ENCODE data around the gene HSF4.

HSF4 gene

GRCh38 chr16:67213197-67214019 is 48.9 kb downstream of the HSF4 start:
- Histone ChIP-seq H3K4me2 (no peak overlapping the region), H3K27me3 (no peaks in the 10 kb centered on the region), H3K4me3 (no peak overlapping the region), H3K9me3 (no peaks in the 10 kb centered on the region), H3K4me1 (peaks cover 33% of the 10 kb centered on the region), H3K9ac (no peak overlapping the region), H4K20me1 (no peaks in the 10 kb centered on the region), H3K27ac (no peak overlapping the region), H3K36me3 (no peaks in the 10 kb centered on the region)
- TF ChIP-seq Cebpa-rat (IDR thresholded peaks at IDR 0.05): no peak

DNA sequence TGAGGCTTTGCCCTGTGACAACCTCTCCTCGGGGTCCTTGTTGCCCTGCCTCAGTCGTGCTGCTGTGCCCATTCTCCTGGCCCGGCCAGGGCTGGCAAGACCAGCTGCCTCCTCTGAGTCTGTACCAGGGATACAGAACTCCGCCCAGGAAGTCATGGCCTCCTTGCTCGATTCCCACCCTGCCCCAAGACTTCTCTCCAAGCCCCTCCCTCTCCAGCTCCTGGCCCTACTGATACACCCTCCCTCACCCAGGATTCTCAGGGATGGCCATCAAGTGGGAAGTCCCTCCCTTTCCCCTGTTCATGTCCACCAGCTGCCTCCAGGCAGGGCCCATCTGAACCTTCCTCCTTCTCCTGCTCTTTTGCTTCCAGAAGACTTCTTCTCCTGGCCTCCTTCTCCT is 51.2 kb downstream of the HSF4 start:
- H4K20me1 ChIP-seq: no peaks in the 10 kb centered on the region
- no peaks in the 10 kb centered on the region for H3K27me3 ChIP-seq

DNA sequence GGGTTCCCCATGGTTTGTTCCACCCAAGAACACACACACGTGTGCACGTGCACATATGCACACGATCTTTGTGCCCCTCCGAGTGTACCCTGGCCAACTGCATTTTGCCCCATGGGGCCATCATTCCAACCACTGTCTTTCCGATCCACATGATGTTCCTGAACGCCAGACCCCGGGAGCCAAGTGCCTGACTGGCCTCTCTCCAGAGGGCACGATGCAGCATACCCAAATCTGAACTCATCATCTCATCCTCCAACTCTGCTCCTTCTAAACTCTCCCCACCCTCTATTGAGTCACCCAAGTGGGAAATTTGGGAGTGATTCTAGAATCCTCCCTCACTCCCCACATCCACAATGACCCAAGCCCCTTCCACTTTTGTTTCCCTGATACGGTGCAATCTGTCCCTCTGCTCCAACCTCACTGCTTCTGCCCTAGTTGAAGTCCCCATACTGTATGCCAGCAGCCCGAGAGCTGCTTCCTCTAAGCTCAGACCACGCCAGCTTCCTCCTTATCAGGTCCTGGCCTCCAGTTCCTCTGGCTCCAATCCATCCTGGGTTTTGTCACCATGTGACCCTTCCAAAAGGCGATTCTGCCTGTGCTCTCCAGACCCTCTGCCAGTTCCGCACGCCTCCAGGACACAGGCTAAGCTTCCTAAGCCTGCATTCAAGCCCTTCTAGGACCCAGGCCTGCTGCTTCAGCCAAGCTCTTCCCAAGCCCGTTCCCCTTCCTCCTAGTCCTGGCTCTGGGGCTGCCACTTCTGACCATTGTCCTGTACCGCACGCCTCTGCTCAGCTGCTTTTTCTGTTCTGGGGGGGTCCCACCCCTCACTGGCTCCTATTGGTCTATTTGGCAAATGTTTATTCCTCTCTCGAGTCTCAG is 52.3 kb downstream of the HSF4 start:
- H3K9ac ChIP-seq: peak overlapping the region; percentile 45; the same call in 1 of the 2 replicates
- H3K27me3 ChIP-seq: no peaks in the 10 kb centered on the region
- TF ChIP-seq Cebpa-rat (IDR thresholded peaks at IDR 0.05): no peak
- H3K4me2 ChIP-seq: peak overlapping the region; percentile 81
- H4K20me1 ChIP-seq: no peaks in the 10 kb centered on the region
- H3K4me1 ChIP-seq: peaks cover 59% of the 10 kb centered on the region
- H3K4me3 ChIP-seq: no peak overlapping the region
- no peaks in the 10 kb centered on the region for H3K9me3 ChIP-seq
- no peaks in the 10 kb centered on the region for H3K36me3 ChIP-seq
- peak overlapping the region; percentile 62 for H3K27ac ChIP-seq

More for the DNA sequence above, 51.2 kb downstream of the HSF4 start:
- Histone ChIP-seq H3K9me3 (no peaks in the 10 kb centered on the region), H3K27ac (no peak overlapping the region), H3K4me3 (no peak overlapping the region), H3K4me1 (peaks cover 51% of the 10 kb centered on the region), H3K9ac (no peak overlapping the region), H3K4me2 (no peak overlapping the region), H3K36me3 (no peaks in the 10 kb centered on the region)
- TF ChIP-seq Cebpa-rat (IDR thresholded peaks at IDR 0.05): no peak

All from BLaER1 (cell line).